ENCODE measurements around the gene EML6.

- TF ChIP-seq CTCF (conservative IDR thresholded peaks at IDR 0.05; ENCODE audit: low read length) (no peak), EZH2phosphoT487 (IDR thresholded peaks at IDR 0.05; ENCODE audit: borderline replicate concordance) (no peak)
Measured at GRCh38 chr2:54964816-54965215, 241.4 kb downstream of the EML6 start.
